Esophagus muscularis mucosa (tissue), 4 donors: ENCODE measurements around the gene OR10A3. TPM values are rescaled to one million over a fixed set of nuclear protein-coding genes. Genes with fewer than 3 reads are reported as not detected.

Experiments
- DNase-seq: peaks from one replicate; pipeline ENCODE4 v3.0.0-alpha.2; 2017; ENCODE audit errors: extremely low spot score
- H3K27ac ChIP-seq, 4 donors: fragments of 200-600 bp; sonication (generic); replicated peaks in 1 of 4; 1 replicate in 3 of 4; 2 replicates in 1 of 4; pipeline ENCODE4 v1.5.1; 2016 to 2019; ENCODE audit warnings: mild to moderate bottlenecking in 1 of 4
- H3K27me3 ChIP-seq, 4 donors: fragments of 200-600 bp; sonication (generic); one replicate each; pipeline versions ENCODE4 v1.5.1 to v1.6.0; 2016 to 2019
- H3K36me3 ChIP-seq, 4 donors: fragments of 200-600 bp; sonication (generic); one replicate each; pipeline ENCODE4 v1.5.1; 2016 to 2019
- H3K4me1 ChIP-seq, 4 donors: fragments of 200-600 bp; sonication (generic); one replicate each; pipeline ENCODE4 v1.5.1; 2016 to 2019
- H3K4me3 ChIP-seq, 4 donors: fragments of 200-600 bp; sonication (generic); 1 replicate in 2 of 4; 2 replicates in 2 of 4; pipeline ENCODE4 v1.5.1; 2016 to 2019; ENCODE audit warnings: mild to moderate bottlenecking in 4 of 4, moderate library complexity in 1 of 4
- H3K9me3 ChIP-seq, 4 donors: fragments of 200-600 bp; sonication (generic); 1 replicate in 3 of 4; 2 replicates in 1 of 4; pipeline ENCODE4 v1.5.1; 2016 to 2019
- CTCF ChIP-seq, 3 experiments: fragments of 200-600 bp in 2 of 3; fragments of 450-650 bp in 1 of 3; sonication (generic) in 2 of 3; IDR thresholded peaks; one replicate each; pipeline ENCODE4 v1.5.1; 2017 to 2019; ENCODE audit warnings: antibody characterized with exemption in 3 of 3, mild to moderate bottlenecking in 2 of 3, moderate library complexity in 1 of 3
- EP300 ChIP-seq: sonication (generic); formaldehyde crosslinking; IDR thresholded peaks from one replicate; pipeline ENCODE4 v1.6.1; 2017; ENCODE audit warnings: antibody characterized with exemption
- POLR2A ChIP-seq: fragments of 450-650 bp; IDR thresholded peaks from one replicate; pipeline ENCODE4 v1.6.1; 2017; ENCODE audit warnings: antibody characterized with exemption, moderate library complexity, mild to moderate bottlenecking, low read depth
- POLR2AphosphoS5 ChIP-seq, 2 donors: sonication (generic); formaldehyde crosslinking; IDR thresholded peaks; one replicate each; pipeline ENCODE4 v1.6.1; 2017; ENCODE audit warnings: antibody characterized with exemption in 2 of 2
- WGBS: methylation state at CpG from one replicate; pipeline ENCODE4 v1.1.5; 2018; 5-methylcytosine and 5-hydroxymethylcytosine counted together
- intact Hi-C: fragments of 100-400 bp; cut with DNase I; formaldehyde crosslinking; loops from one replicate; pipeline ENCODE4 v1.15.1; 2023
- total RNA-seq, 4 donors: library from RNA; depleted of rRNA; stranded (reverse); fragments of >200 nt; gene quantifications; one replicate each; pipeline versions ENCODE4 v1.1.0 to v1.2.1, GENCODE V29; 2016

Gene OR10A3
- total RNA-seq, 4 donors from 2014 or later: not detected

GRCh38 chr11:7981619-7982157, 40.2 kb upstream of the OR10A3 start:
- H3K4me3 ChIP-seq: no peak overlapping the region
- H3K4me1 ChIP-seq: peaks cover 0 to 11% (median 8%) of the 10 kb centered on the region in 4 donors
- WGBS: 67% methylated on average over 1 of the region's 1 CpG
- intact Hi-C loops: no loop called here
- H3K36me3 ChIP-seq: no peaks in the 10 kb centered on the region
- TF ChIP-seq EP300: no peak
- TF ChIP-seq CTCF (IDR thresholded peaks at IDR 0.05): no peak
- no peak for TF ChIP-seq POLR2AphosphoS5 (IDR thresholded peaks at IDR 0.05)
- no peak for TF ChIP-seq POLR2A
- no peaks in the 10 kb centered on the region for H3K9me3 ChIP-seq
- DNase-seq: no peak
- no peak overlapping the region for H3K27ac ChIP-seq
- H3K27me3 ChIP-seq: no peaks in the 10 kb centered on the region

GRCh38 chr11:7977232-7977917, 35.9 kb upstream of the OR10A3 start:
- TF ChIP-seq POLR2AphosphoS5 (IDR thresholded peaks at IDR 0.05): no peak
- no peak for TF ChIP-seq CTCF (IDR thresholded peaks at IDR 0.05)
- no peak for TF ChIP-seq POLR2A
- no peak for TF ChIP-seq EP300
- H3K27me3 ChIP-seq: no peaks in the 10 kb centered on the region
- no peaks in the 10 kb centered on the region for H3K4me1 ChIP-seq
- H3K4me3 ChIP-seq: no peak overlapping the region
- H3K36me3 ChIP-seq: no peaks in the 10 kb centered on the region
- no peak overlapping the region for H3K27ac ChIP-seq
- no peak for DNase-seq
- no peaks in the 10 kb centered on the region for H3K9me3 ChIP-seq
- 64% methylated on average over 5 of the region's 5 CpGs for WGBS
- intact Hi-C loops: no loop called here

- H3K36me3 ChIP-seq: no peaks in the 10 kb centered on the region
- no peak for DNase-seq
- no peak overlapping the region for H3K27ac ChIP-seq
- H3K4me3 ChIP-seq: no peak overlapping the region
- 85% methylated on average over 2 of the region's 2 CpGs for WGBS
- no peaks in the 10 kb centered on the region for H3K4me1 ChIP-seq
- intact Hi-C loops: no loop called here
- H3K9me3 ChIP-seq: no peaks in the 10 kb centered on the region
- H3K27me3 ChIP-seq: no peaks in the 10 kb centered on the region
- TF ChIP-seq EP300 (no peak), CTCF (IDR thresholded peaks at IDR 0.05) (no peak), POLR2AphosphoS5 (IDR thresholded peaks at IDR 0.05) (no peak), POLR2A (no peak)
These were observed 33.2 kb upstream of the OR10A3 start for GRCh38 chr11:7974668-7975067.

GRCh38 chr11:7973011-7973410, 31.5 kb upstream of the OR10A3 start:
- TF ChIP-seq CTCF (IDR thresholded peaks at IDR 0.05) (no peak), EP300 (no peak), POLR2AphosphoS5 (IDR thresholded peaks at IDR 0.05) (no peak)
- H3K4me3 ChIP-seq: no peak overlapping the region
- no peak for DNase-seq
- H3K4me1 ChIP-seq: no peaks in the 10 kb centered on the region
- H3K27me3 ChIP-seq: no peaks in the 10 kb centered on the region
- intact Hi-C loops: no loop called here
- no peaks in the 10 kb centered on the region for H3K9me3 ChIP-seq
- H3K27ac ChIP-seq: no peak overlapping the region
- no peaks in the 10 kb centered on the region for H3K36me3 ChIP-seq
- 87% methylated on average over 5 of the region's 5 CpGs for WGBS

GRCh38 chr11:7971846-7972245, 30.3 kb upstream of the OR10A3 start:
- H3K36me3 ChIP-seq: no peaks in the 10 kb centered on the region
- no peaks in the 10 kb centered on the region for H3K9me3 ChIP-seq
- no peaks in the 10 kb centered on the region for H3K27me3 ChIP-seq
- intact Hi-C loops: no loop called here
- TF ChIP-seq POLR2AphosphoS5 (IDR thresholded peaks at IDR 0.05) (no peak), CTCF (IDR thresholded peaks at IDR 0.05) (no peak), POLR2A (no peak)
- DNase-seq: no peak
- no peak overlapping the region for H3K27ac ChIP-seq
- no peaks in the 10 kb centered on the region for H3K4me1 ChIP-seq
- no peak overlapping the region for H3K4me3 ChIP-seq
